KMS-11 (cell line): ENCODE results near the gene PLXDC1.
"Not testable (repeated sequence)": the region's sequence is repeated elsewhere in the genome, so short reads cannot be mapped to it uniquely, and the experiment has no call there.

Source experiments
- H2AFZ ChIP-seq: fragments of 200-600 bp; sonication (generic); 2 replicates; pipeline ENCODE4 v1.6.1; 2016; ENCODE audit warnings: antibody characterized with exemption, mixed run types, low read depth
- H3K27ac ChIP-seq: fragments of 200-600 bp; sonication (generic); 2 replicates; pipeline ENCODE4 v1.6.1; 2016; ENCODE audit warnings: mild to moderate bottlenecking, mixed run types
- H3K27me3 ChIP-seq: fragments of 200-600 bp; sonication (generic); 2 replicates; pipeline ENCODE4 v1.6.1; 2017; ENCODE audit warnings: mild to moderate bottlenecking, low read depth, mixed run types, moderate library complexity; ENCODE audit not compliant: insufficient read depth
- H3K36me3 ChIP-seq: fragments of 200-600 bp; sonication (generic); 2 replicates; pipeline ENCODE4 v1.6.1; 2017; ENCODE audit warnings: mild to moderate bottlenecking, mixed run types; ENCODE audit not compliant: insufficient read depth
- H3K4me1 ChIP-seq: fragments of 200-600 bp; sonication (generic); 2 replicates; pipeline ENCODE4 v1.6.1; 2016; ENCODE audit warnings: mild to moderate bottlenecking, low read depth, mixed run types; ENCODE audit not compliant: poor library complexity, severe bottlenecking
- H3K4me2 ChIP-seq: fragments of 200-600 bp; sonication (generic); 2 replicates; pipeline ENCODE4 v1.7.0; 2016; ENCODE audit warnings: mild to moderate bottlenecking, mixed run types
- H3K4me3 ChIP-seq: fragments of 200-600 bp; sonication (generic); IDR thresholded peaks from 2 replicates; pipeline ENCODE4 v1.6.1; 2017; ENCODE audit warnings: low read depth, low read length, mixed read lengths; ENCODE audit not compliant: insufficient read depth
- H3K79me2 ChIP-seq: fragments of 200-600 bp; sonication (generic); 2 replicates; pipeline ENCODE4 v1.6.1; 2016; ENCODE audit warnings: low read depth, mixed run types; ENCODE audit not compliant: insufficient read depth
- H3K9ac ChIP-seq: fragments of 200-600 bp; sonication (generic); 2 replicates; pipeline ENCODE4 v1.6.1; 2016; ENCODE audit warnings: mild to moderate bottlenecking, mixed run types
- H4K20me1 ChIP-seq: fragments of 200-600 bp; sonication (generic); 2 replicates; pipeline ENCODE4 v1.6.1; 2016; ENCODE audit warnings: mild to moderate bottlenecking, mixed run types; ENCODE audit not compliant: insufficient read depth
- TF ChIP-seq, protein P1 (sequence below): fragments of 200-600 bp; sonication (generic); conservative IDR thresholded peaks from 2 replicates; pipeline ENCODE4 v1.6.1; 2017; ENCODE audit warnings: low read depth, mild to moderate bottlenecking, antibody characterized with exemption, low read length, moderate library complexity, mixed read lengths

Gene PLXDC1

DNA sequence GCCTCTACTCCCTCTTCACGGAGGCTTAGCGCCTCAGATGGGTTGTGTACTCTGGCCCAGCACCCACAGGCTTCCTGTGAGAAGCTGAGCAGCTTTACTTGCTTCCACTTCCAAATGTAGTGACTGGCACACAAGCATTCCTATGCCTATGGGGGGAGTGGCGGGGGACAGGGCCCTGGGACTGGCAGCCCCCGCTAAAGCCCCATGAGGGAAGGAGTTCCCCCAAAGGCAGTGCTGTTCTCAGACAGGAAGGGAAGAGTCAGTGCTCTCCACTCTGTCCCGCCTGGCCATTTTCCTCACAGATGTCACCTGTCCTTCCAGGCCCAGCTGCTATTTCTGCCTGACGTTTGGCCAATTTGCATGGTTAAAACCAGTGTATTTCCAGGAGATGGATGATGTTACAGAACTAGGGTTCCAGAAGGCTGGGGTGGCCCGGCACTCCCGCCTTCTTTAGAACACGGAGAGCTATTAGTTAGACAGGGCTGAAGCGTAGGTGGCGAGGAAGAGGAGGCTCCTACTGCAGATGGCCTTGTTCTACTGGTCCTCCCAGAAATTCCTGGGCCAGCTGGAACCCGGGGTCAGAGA lies 100.3 kb downstream of the PLXDC1 start:
- H4K20me1 ChIP-seq, result no peaks in the 10 kb centered on the region
- no peak overlapping the region for H2AFZ ChIP-seq
- H3K36me3 ChIP-seq, result no peaks in the 10 kb centered on the region
- H3K4me2 ChIP-seq, result no peak overlapping the region
- TF ChIP-seq, protein P1, sequence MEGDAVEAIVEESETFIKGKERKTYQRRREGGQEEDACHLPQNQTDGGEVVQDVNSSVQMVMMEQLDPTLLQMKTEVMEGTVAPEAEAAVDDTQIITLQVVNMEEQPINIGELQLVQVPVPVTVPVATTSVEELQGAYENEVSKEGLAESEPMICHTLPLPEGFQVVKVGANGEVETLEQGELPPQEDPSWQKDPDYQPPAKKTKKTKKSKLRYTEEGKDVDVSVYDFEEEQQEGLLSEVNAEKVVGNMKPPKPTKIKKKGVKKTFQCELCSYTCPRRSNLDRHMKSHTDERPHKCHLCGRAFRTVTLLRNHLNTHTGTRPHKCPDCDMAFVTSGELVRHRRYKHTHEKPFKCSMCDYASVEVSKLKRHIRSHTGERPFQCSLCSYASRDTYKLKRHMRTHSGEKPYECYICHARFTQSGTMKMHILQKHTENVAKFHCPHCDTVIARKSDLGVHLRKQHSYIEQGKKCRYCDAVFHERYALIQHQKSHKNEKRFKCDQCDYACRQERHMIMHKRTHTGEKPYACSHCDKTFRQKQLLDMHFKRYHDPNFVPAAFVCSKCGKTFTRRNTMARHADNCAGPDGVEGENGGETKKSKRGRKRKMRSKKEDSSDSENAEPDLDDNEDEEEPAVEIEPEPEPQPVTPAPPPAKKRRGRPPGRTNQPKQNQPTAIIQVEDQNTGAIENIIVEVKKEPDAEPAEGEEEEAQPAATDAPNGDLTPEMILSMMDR, result no peak
- H3K9ac ChIP-seq, result no peak overlapping the region
- no peaks in the 10 kb centered on the region for H3K4me1 ChIP-seq
- no peak overlapping the region for H3K27ac ChIP-seq
- no peaks in the 10 kb centered on the region for H3K79me2 ChIP-seq
- H3K27me3 ChIP-seq, result no peaks in the 10 kb centered on the region
- H3K4me3 ChIP-seq, result no peak overlapping the region

DNA sequence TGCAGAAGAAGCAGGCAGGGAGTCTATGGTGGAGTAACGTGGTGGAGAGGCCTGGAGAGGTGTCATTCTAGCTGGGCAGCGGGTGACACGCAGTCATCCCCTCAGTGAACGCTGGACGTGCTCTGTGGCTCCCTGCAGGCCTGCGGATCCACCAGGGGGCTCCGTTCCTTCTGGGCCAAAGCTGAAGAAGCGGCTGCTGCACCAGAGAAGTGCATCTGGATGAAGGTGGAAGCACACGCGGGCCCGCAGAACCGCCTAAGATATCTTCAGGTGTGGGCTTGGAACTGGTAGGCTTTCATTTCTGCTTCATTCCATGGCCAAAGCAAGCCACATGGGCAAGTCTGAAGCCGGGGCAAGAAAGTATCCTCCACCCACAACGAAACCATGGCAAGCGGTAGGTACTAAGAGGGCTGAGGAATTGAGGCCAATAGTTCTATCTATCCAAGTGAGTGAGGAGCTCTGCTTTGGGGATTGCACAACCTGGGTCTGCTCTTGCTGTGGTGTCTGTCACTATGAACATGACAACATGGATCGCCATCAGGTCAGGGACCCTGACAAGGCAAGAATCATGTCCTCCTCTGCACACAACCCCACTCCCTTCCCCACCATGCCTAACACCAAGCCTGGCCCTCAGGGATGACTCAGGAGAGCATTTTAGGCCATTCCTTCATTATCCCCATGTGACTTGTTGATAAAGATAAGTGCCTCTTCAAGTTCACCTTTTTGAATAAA lies 105.3 kb downstream of the PLXDC1 start:
- no peaks in the 10 kb centered on the region for H3K27me3 ChIP-seq
- TF ChIP-seq, protein P1, result no peak
- H3K4me2 ChIP-seq, result no peak overlapping the region
- no peaks in the 10 kb centered on the region for H4K20me1 ChIP-seq
- H3K4me3 ChIP-seq, result no peak overlapping the region
- H3K9ac ChIP-seq, result no peak overlapping the region
- H3K36me3 ChIP-seq, result no peaks in the 10 kb centered on the region
- no peak overlapping the region for H3K27ac ChIP-seq
- H3K4me1 ChIP-seq, result no peaks in the 10 kb centered on the region
- no peaks in the 10 kb centered on the region for H3K79me2 ChIP-seq
- H2AFZ ChIP-seq, result no peak overlapping the region

DNA sequence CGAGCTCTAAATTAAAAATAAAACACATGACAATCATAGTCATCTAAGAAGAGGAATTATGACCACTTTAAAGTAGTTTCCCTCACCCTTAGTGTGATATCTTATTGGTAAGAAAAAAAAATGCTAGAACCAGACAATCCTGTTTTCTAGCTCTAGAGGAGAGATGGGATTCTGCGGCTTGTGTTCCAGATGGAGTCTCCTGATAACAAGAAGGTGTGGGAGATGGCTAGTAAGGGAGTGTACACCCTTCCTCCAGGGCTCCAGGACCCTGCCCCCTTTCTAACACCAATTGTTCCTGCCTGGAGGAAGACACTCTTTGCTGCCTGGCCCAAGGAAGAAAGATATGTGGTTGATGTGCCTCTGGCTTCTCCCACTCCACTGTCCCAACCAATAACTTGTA lies 115.4 kb downstream of the PLXDC1 start:
- no peaks in the 10 kb centered on the region for H4K20me1 ChIP-seq
- TF ChIP-seq, protein P1, result no peak
- H3K27ac ChIP-seq, result no peak overlapping the region
- no peak overlapping the region for H3K4me3 ChIP-seq
- H3K4me1 ChIP-seq, result no peaks in the 10 kb centered on the region
- H2AFZ ChIP-seq, result no peak overlapping the region
- H3K9ac ChIP-seq, result no peak overlapping the region
- H3K27me3 ChIP-seq, result no peaks in the 10 kb centered on the region
- no peak overlapping the region for H3K4me2 ChIP-seq
- no peaks in the 10 kb centered on the region for H3K79me2 ChIP-seq
- no peaks in the 10 kb centered on the region for H3K36me3 ChIP-seq

DNA sequence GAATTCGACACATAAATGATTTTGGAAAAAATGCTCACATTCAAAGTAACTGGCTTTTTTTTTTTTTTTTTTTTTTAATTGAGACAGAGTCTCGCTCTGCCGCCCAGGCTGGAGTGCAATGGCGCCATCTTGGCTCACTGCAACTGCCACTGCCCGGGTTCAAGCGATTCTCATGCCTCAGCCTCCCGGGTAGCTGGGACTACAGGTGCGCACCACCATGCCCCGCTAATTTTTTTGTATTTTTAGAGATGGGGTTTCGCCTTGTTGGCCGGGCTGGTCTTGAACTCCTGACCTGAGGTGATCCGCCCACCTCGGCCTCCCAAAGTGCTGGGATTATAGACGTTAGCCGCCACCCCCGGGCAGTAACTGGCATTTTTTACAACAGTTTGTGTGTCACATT lies 115.9 kb downstream of the PLXDC1 start:
- not testable (repeated sequence) for H3K4me3 ChIP-seq, H3K27me3 ChIP-seq, H3K27ac ChIP-seq, H3K79me2 ChIP-seq, H4K20me1 ChIP-seq, H3K9ac ChIP-seq, H3K36me3 ChIP-seq, H3K4me1 ChIP-seq, H3K4me2 ChIP-seq, H2AFZ ChIP-seq

DNA sequence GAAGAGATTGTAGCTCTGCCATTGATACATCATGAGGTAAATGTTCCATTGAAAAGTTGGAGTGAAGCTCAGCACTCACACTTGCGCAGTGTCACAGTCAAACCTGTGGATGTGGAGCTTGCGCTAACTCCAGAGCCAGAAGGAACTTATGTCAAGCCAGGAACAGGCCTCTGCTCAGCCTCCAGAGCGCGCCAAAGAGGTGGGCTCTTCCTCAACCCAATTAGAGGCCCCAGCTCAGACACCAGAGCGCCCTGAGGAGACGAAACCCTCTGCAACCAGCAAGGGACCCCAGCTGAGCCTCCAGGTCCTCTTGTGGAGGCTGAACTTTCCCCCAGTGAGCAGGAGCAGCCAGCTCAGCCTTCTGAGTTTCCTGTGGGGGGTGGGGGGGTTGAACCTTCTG lies 122.7 kb downstream of the PLXDC1 start:
- no peak overlapping the region for H3K4me2 ChIP-seq
- H3K4me1 ChIP-seq, result no peaks in the 10 kb centered on the region
- H3K36me3 ChIP-seq, result no peaks in the 10 kb centered on the region
- H3K9ac ChIP-seq, result no peak overlapping the region
- no peak overlapping the region for H3K4me3 ChIP-seq
- H3K79me2 ChIP-seq, result no peaks in the 10 kb centered on the region
- no peaks in the 10 kb centered on the region for H4K20me1 ChIP-seq
- no peaks in the 10 kb centered on the region for H3K27me3 ChIP-seq
- H3K27ac ChIP-seq, result no peak overlapping the region
- TF ChIP-seq, protein P1, result no peak
- H2AFZ ChIP-seq, result no peak overlapping the region
